B cell (primary cell): ENCODE data around the gene RBM20. TPM values are rescaled to one million over a fixed set of nuclear protein-coding genes. Genes with fewer than 3 reads are reported as not detected.

Experiments used
- ATAC-seq: fragments of 200-7000 bp; cut with Tn5 transposase; one replicate; pipeline ENCODE4 v1.10.0; 2021; ENCODE audit warnings: low read depth, mild to moderate bottlenecking, moderate number of reproducible peaks, moderate library complexity
- CTCF ChIA-PET: fragments of 350-600 bp; sonication (Branson Sonifier 250); formaldehyde crosslinking; loops from one replicate; lab custom pipeline; 2021; ENCODE audit warnings: antibody characterized with exemption, inconsistent platforms; lab: Charles Lee
- POLR2A ChIA-PET: fragments of 350-600 bp; sonication (Branson Sonifier 250); formaldehyde crosslinking; loops from one replicate; lab custom pipeline; 2021; ENCODE audit warnings: antibody characterized with exemption; lab: Charles Lee
- DNase-seq: peaks from one replicate; pipeline ENCODE4 v3.0.0; 2013
- H2AFZ ChIP-seq: 2 replicates; pipeline ENCODE4 v1.6.1; 2012; ENCODE audit warnings: mild to moderate bottlenecking, low read depth, low read length; ENCODE audit not compliant: insufficient read depth, poor library complexity, severe bottlenecking
- H3K27ac ChIP-seq, 2 donors: 1 replicate in 1 of 2; 2 replicates in 1 of 2; pipeline ENCODE4 v1.5.1; 2012 to 2013; ENCODE audit warnings: low read length in 2 of 2, mild to moderate bottlenecking in 2 of 2, moderate library complexity in 1 of 2
- H3K27me3 ChIP-seq, 4 experiments: fragments of 200-600 bp in 1 of 4; sonication (generic) in 1 of 4; replicated peaks in 1 of 4; 1 replicate in 2 of 4; 2 replicates in 2 of 4; pipeline versions ENCODE4 v1.6.1 to v1.7.0; 2013 to 2016; ENCODE audit warnings: low read length in 3 of 4, mild to moderate bottlenecking in 2 of 4, mixed read lengths in 1 of 4, moderate library complexity in 1 of 4; ENCODE audit not compliant: insufficient read depth in 4 of 4, control insufficient read depth in 3 of 4; ENCODE audit errors: control extremely low read depth in 1 of 4
- H3K36me3 ChIP-seq, 2 experiments: replicated peaks in 1 of 2; 1 replicate in 1 of 2; 2 replicates in 1 of 2; pipeline versions ENCODE4 v1.6.1 to v1.7.1; 2013; ENCODE audit warnings: low read length in 1 of 2; ENCODE audit not compliant: insufficient read depth in 2 of 2, control insufficient read depth in 1 of 2; ENCODE audit errors: control extremely low read depth in 1 of 2, extremely low read depth in 1 of 2
- H3K4me1 ChIP-seq, 2 donors: fragments of 200-600 bp in 1 of 2; sonication (generic) in 1 of 2; 1 replicate in 1 of 2; 2 replicates in 1 of 2; pipeline versions ENCODE4 v1.5.1 to v1.6.1; 2013 to 2017; ENCODE audit warnings: low read length in 2 of 2; ENCODE audit not compliant: control insufficient read depth in 2 of 2, insufficient read depth in 2 of 2
- H3K4me2 ChIP-seq: replicated peaks from 2 replicates; pipeline ENCODE3; 2012; ENCODE audit warnings: mild to moderate bottlenecking, low read depth, low read length; ENCODE audit not compliant: poor library complexity, severe bottlenecking
- H3K4me3 ChIP-seq, 5 experiments: fragments of 200-600 bp in 1 of 5; sonication (generic) in 1 of 5; 1 replicate in 3 of 5; 2 replicates in 2 of 5; pipeline versions ENCODE4 v1.5.1 to v1.7.0; 2011 to 2016; ENCODE audit warnings: low read length in 4 of 5, mild to moderate bottlenecking in 4 of 5, low read depth in 2 of 5, control low read depth in 1 of 5, moderate library complexity in 1 of 5; ENCODE audit not compliant: insufficient read depth in 1 of 5; ENCODE audit errors: control extremely low read depth in 1 of 5, extremely low read depth in 1 of 5
- H3K79me2 ChIP-seq: fragments of 200-600 bp; sonication (generic); one replicate; pipeline ENCODE4 v1.6.0; 2016; ENCODE audit warnings: low read length; ENCODE audit not compliant: control insufficient read depth, insufficient read depth
- H3K9ac ChIP-seq: fragments of 200-600 bp; sonication (generic); 2 replicates; pipeline ENCODE4 v1.6.1; 2017; ENCODE audit warnings: mild to moderate bottlenecking, low read length, moderate library complexity
- H3K9me3 ChIP-seq, 3 donors: one replicate each; pipeline versions ENCODE4 v1.6.1 to v1.7.1; 2013; ENCODE audit warnings: low read length in 2 of 3; ENCODE audit not compliant: control insufficient read depth in 2 of 3, insufficient read depth in 1 of 3; ENCODE audit errors: control extremely low read depth in 1 of 3
- H4K20me1 ChIP-seq: 2 replicates; pipeline ENCODE4 v1.6.0; 2012; ENCODE audit warnings: mild to moderate bottlenecking, low read length; ENCODE audit not compliant: insufficient read depth, control insufficient read depth, poor library complexity, severe bottlenecking
- H3K27ac Mint-ChIP-seq: one replicate; pipeline ENCODE4 v1.8.0; 2021; ENCODE audit warnings: mixed read lengths
- H3K27me3 Mint-ChIP-seq: one replicate; pipeline ENCODE4 v1.8.0; 2021; ENCODE audit warnings: mixed read lengths
- H3K4me1 Mint-ChIP-seq: one replicate; pipeline ENCODE4 v1.8.0; 2021; ENCODE audit warnings: mixed read lengths
- H3K4me3 Mint-ChIP-seq: one replicate; pipeline ENCODE4 v1.8.0; 2021; ENCODE audit warnings: mixed read lengths
- H3K9me3 Mint-ChIP-seq: one replicate; pipeline ENCODE4 v1.8.0; 2022; ENCODE audit warnings: mixed read lengths; ENCODE audit not compliant: insufficient read depth
- CTCF ChIP-seq: fragments of 200-600 bp; IDR thresholded peaks from one replicate; pipeline ENCODE4 v1.8.0; 2022; ENCODE audit warnings: antibody characterized with exemption, mild to moderate bottlenecking
- EZH2 ChIP-seq: IDR thresholded peaks from 2 replicates; pipeline ENCODE4 v1.6.1; 2012; ENCODE audit warnings: borderline replicate concordance, low read depth, mild to moderate bottlenecking, moderate library complexity, low read length; ENCODE audit not compliant: insufficient read depth, poor library complexity, severe bottlenecking
- WGBS: methylation state at CpG from one replicate; pipeline ENCODE4 v1.1.5; 2013; ENCODE audit warnings: missing lambda C conversion rate; ENCODE audit not compliant: insufficient coverage; 5-methylcytosine and 5-hydroxymethylcytosine counted together
- intact Hi-C: fragments of 100-400 bp; cut with micrococcal nuclease; formaldehyde crosslinking; loops from one replicate; pipeline ENCODE4 v1.10.0; 2022
- polyA plus RNA-seq: library from polyadenylated mRNA; depleted of rRNA; stranded (reverse); fragments of >200 nt; gene quantifications from 2 replicates; pipeline ENCODE4 v1.2.3, GENCODE V29; 2012
- total RNA-seq, 2 donors: library from RNA; stranded (reverse); fragments of 120-200 nt in 1 of 2; gene quantifications; 1 replicate in 1 of 2; 2 replicates in 1 of 2; pipeline versions ENCODE4 v1.2.3 to v1.2.4, GENCODE V29; 2013 to 2022

Gene RBM20
- total and polyA plus RNA-seq, 2 donors (not counting 1 experiment from before 2014, with no cell fraction given): not detected

- peak overlapping the region; percentile 69 for H3K27ac Mint-ChIP-seq
- Histone ChIP-seq H3K36me3 (no peaks in the 10 kb centered on the region), H3K4me3 (no peak overlapping the region), H3K4me2 (peak overlapping the region; percentile 57), H2AFZ (no peak overlapping the region), H3K79me2 (no peaks in the 10 kb centered on the region), H3K4me1 (peaks cover 24 to 30% of the 10 kb centered on the region in 2 donors), H3K27ac (no peak overlapping the region), H3K9me3 (no peaks in the 10 kb centered on the region), H3K9ac (no peak overlapping the region), H4K20me1 (no peaks in the 10 kb centered on the region), H3K27me3 (no peaks in the 10 kb centered on the region)
- ChIA-PET CTCF (interaction anchor here (0.6 to 5.4 kb wide), 12 partner anchors 8 to 118 kb away, joined by 3 to 169 read pairs (median 21); no protein-coding TSS in a partner anchor), POLR2A (interaction anchor here (1.0 to 2.5 kb wide), 3 partner anchors 41 to 71 kb away, joined by 3 to 24 read pairs (median 4); no protein-coding TSS in a partner anchor)
- no peaks in the 10 kb centered on the region for H3K9me3 Mint-ChIP-seq
- intact Hi-C loops: loop anchor here (2.0 to 5.0 kb wide), 3 partner anchors 41 to 63 kb away; no protein-coding TSS in a partner anchor
- no peak for TF ChIP-seq CTCF
- TF ChIP-seq EZH2: no peak
- H3K27me3 Mint-ChIP-seq: peaks cover 12% of the 10 kb centered on the region
- no peak overlapping the region for H3K4me3 Mint-ChIP-seq
- DNase-seq: no peak
- H3K4me1 Mint-ChIP-seq: peaks cover 30% of the 10 kb centered on the region
- WGBS: no CpG with 5 or more reads among the region's 1 CpG
- ATAC-seq: no peak
Measured at GRCh38 chr10:110802090-110802489, 158.0 kb downstream of the RBM20 start.

- DNase-seq (peak; percentile 67), ATAC-seq (peak; percentile 57)
- CTCF ChIA-PET: interaction anchor here (0.6 to 5.4 kb wide), 28 partner anchors 9 to 253 kb away, joined by 3 to 169 read pairs (median 8); partner anchors contain the start of gene PDCD4
- H3K79me2 ChIP-seq: no peaks in the 10 kb centered on the region
- H2AFZ ChIP-seq: peak overlapping the region; percentile 41
- H3K4me1 Mint-ChIP-seq: peaks cover 30% of the 10 kb centered on the region
- intact Hi-C loops: loop anchor here (1.0 to 5.0 kb wide), 4 partner anchors 40 to 70 kb away; no protein-coding TSS in a partner anchor
- WGBS: 6% methylated on average over 2 of the region's 7 CpGs
- H3K4me2 ChIP-seq: peak overlapping the region; percentile 57
- H3K4me3 Mint-ChIP-seq: peak overlapping the region; percentile 55
- no peaks in the 10 kb centered on the region for H3K27me3 ChIP-seq
- H3K9me3 Mint-ChIP-seq: no peaks in the 10 kb centered on the region
- H3K27ac ChIP-seq: peak overlapping the region; percentile 45 to 56
- no peaks in the 10 kb centered on the region for H3K9me3 ChIP-seq
- peaks cover 11% of the 10 kb centered on the region for H3K27me3 Mint-ChIP-seq
- H3K27ac Mint-ChIP-seq: peak overlapping the region; percentile 69
- H3K9ac ChIP-seq: peak overlapping the region; percentile 5
- H3K4me3 ChIP-seq: peak overlapping the region in 2 of 5 experiments; percentile 10 to 28
- H3K36me3 ChIP-seq: no peaks in the 10 kb centered on the region
- POLR2A ChIA-PET: interaction anchor here (0.6 to 2.5 kb wide), 7 partner anchors 40 to 116 kb away, joined by 3 to 24 read pairs (median 3); partner anchors contain the start of gene BBIP1
- TF ChIP-seq CTCF (no peak), EZH2 (no peak)
- no peaks in the 10 kb centered on the region for H4K20me1 ChIP-seq
- peaks cover 24 to 30% of the 10 kb centered on the region in 2 donors for H3K4me1 ChIP-seq
Measured at GRCh38 chr10:110802551-110803238, 158.6 kb downstream of the RBM20 start.
